HG03108 (cell line): Measurements from ENCODE around the gene IL1RL2.

ENCODE experiments used
- ATAC-seq: cut with Tn5 transposase; IDR thresholded peaks from one replicate; pipeline ENCODE4 v1.9.1; 2021; ENCODE audit warnings: moderate library complexity; ENCODE audit not compliant: unreplicated experiment

Gene IL1RL2

DNA sequence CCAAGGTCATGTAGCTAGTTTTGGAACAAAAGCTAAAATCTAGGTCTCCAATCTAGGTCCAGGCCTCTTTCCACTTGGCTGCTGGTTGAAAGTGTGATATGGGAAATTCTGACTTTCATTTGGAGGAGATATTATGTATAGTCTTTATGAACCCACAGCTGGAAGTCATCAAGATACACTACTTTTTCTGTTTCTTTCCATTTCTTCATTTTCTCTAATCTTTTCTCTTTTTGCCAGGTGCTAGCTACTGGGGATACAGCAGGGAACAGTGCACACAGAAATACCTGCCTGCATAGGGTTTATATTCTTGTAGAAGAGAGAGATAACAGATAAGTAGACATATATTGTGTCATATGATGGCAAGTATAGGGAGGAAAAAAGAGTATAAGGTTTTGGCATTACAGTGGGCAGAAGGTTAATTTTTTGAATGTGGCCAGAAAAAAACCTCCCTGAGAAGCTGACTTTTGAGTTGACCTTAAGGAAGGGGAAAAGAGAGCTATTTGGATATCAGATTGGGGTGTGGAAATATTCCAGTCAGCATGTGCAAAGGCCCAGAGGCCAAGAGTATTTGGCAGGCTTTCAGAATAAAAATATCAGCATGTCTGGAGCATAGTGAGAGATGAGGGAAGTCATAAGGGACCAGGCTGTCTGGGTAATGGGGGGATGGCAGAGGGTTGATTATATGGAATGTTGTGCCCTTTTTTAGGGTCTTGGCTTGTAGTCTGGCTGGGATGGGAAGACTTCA lies 28.6 kb upstream of the IL1RL2 start:
- ATAC-seq = no peak

DNA sequence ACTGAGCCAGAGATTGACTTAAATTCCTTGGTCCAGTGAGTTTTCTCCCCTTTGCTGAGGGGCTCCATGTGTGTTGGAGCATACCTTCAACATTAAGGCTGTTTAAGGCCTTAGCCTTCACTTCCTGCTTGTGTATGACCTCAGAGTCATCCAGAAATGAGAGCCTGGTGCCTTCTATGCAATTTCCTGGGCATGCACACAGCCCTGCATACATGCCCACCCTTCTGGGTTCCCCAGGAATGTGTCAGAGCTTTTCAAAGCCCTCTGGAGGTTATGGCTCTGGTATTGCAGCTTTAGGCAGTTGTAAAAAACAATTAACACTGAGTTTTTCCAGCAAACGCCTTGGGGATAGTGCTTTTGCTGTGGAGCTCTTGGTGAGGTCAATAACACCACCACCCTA lies 27.5 kb upstream of the IL1RL2 start:
- ATAC-seq = no peak

DNA sequence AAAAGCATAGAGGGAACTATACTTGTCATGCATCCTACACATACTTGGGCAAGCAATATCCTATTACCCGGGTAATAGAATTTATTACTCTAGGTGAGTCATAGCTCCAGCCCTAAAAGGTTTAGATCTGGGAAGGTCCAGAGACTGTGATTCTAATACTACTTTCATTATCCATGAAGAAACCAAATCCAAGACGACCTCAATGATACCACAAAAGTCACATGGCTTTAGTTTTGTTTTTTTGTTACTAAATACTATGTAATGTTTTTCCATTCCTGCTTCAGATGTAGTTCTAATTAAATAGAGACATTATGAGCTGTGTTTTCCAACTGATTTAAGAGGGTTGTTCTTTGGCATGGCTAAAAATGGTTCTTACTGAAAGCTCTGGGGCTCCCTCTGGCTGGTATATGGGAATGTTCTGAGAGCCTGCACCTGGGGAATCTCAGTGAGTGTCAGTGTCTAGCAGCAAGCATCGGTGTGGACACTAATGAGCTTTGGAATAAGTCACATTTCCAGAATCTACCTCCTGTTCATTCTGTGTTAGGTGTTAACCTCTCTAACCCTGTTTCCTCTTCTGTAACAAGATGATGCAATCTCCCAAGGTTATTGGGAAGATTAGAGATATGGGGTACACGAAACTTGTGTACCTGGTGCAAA lies 20.5 kb upstream of the IL1RL2 start:
- no peak for ATAC-seq

DNA sequence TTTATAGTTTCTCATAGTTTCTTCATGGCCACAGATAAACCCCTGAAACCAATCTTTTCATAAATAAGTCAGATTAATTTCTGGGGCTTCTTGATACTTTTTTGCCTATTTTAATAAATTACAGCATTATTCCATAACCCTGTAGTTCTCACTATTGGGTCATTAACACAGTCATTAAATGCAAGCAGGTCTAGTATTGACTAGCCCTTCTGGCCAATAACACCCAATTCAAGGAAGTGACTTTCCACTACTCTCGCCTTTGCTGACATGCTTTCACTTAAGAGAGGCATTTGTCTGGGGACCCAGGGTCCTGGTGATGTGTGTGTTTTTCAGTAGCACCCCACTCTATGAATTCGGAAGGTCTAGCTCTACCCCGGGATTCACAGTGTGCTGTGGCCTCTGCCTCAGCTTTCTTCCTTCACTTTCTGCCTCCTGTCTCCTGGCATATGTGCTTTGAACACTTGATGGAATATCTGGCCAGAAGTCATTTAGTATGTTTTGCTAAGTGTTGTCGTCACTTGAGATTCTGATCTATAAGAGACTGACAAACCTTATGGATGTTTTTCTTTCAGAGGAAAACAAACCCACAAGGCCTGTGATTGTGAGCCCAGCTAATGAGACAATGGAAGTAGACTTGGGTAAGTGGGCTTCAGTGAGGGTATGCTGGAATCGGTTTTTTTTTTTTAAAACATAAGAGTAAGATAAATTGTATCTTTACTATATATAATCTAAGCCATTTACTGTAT lies 18.6 kb upstream of the IL1RL2 start:
- no peak for ATAC-seq

DNA sequence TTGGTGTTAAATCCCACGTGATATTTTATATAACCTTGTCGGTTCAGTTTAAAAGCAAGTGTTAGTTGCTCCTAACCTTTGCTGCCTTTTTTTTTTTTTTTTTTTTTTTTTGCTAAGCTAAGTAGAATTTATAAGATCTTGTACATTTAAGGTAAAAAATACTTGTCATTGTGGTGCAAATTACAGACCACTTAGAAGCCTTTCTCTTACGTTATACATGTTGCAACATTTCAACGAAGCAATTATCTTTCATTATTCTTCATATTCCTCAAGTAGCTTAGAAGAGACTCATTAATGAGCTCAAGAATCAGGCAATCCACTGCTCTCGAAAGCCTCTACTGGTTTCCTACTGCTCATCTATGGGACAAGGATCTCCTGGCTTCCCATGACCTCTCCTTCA lies 14.9 kb upstream of the IL1RL2 start:
- ATAC-seq = no peak

DNA sequence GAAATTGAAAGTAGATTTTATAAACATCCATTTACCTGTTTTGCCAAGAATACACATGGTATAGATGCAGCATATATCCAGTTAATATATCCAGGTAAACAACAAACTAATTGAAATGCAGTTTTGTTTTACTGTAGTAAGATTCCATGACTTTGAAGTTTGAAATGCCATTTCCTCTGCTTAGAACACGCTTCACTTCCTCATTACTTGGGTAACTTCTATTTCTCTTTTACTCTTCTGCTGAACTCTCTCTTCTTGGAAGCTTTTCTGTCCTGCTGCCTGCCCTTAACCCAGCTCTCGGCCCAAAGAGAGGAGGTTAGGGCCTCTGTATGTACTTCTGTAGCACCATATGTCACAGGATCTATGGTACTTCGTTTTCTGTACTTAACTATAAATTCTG lies 14.1 kb upstream of the IL1RL2 start:
- ATAC-seq = no peak

DNA sequence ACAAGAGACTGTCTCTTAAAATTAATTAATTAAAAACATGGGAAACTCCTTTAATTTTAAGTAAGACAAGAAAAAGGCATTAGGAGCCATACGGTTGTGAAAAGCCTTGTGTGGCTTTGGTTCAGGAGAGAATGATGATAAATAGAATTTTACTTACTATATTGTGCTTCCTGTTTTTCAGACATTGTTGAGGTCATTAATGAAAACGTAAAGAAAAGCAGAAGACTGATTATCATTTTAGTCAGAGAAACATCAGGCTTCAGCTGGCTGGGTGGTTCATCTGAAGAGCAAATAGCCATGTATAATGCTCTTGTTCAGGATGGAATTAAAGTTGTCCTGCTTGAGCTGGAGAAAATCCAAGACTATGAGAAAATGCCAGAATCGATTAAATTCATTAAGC lies 10.7 kb upstream of the IL1RL2 start:
- no peak for ATAC-seq

DNA sequence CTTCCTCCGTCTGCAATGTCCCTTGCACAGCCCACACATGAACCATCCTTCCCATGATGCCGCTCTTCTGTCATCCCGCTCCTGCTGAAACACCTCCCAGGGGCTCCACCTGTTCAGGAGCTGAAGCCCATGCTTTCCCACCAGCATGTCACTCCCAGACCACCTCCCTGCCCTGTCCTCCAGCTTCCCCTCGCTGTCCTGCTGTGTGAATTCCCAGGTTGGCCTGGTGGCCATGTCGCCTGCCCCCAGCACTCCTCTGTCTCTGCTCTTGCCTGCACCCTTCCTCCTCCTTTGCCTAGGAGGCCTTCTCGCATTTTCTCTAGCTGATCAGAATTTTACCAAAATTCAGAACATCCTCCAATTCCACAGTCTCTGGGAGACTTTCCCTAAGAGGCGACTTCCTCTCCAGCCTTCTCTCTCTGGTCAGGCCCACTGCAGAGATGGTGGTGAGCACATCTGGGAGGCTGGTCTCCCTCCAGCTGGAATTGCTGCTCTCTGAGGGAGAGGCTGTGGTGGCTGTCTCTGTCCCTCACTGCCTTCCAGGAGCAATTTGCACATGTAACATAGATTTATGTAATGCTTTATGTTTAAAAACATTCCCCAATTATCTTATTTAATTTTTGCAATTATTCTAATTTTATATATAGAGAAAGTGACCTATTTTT lies 8.9 kb upstream of the IL1RL2 start:
- no peak for ATAC-seq

DNA sequence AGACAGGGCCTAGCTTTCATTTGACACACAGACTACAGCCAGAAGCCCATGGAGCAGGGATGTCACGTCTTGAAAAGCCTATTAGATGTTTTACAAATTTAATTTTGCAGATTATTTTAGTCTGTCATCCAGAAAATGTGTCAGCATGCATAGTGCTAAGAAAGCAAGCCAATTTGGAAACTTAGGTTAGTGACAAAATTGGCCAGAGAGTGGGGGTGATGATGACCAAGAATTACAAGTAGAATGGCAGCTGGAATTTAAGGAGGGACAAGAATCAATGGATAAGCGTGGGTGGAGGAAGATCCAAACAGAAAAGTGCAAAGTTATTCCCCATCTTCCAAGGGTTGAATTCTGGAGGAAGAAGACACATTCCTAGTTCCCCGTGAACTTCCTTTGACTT lies 7.8 kb upstream of the IL1RL2 start:
- ATAC-seq = no peak

DNA sequence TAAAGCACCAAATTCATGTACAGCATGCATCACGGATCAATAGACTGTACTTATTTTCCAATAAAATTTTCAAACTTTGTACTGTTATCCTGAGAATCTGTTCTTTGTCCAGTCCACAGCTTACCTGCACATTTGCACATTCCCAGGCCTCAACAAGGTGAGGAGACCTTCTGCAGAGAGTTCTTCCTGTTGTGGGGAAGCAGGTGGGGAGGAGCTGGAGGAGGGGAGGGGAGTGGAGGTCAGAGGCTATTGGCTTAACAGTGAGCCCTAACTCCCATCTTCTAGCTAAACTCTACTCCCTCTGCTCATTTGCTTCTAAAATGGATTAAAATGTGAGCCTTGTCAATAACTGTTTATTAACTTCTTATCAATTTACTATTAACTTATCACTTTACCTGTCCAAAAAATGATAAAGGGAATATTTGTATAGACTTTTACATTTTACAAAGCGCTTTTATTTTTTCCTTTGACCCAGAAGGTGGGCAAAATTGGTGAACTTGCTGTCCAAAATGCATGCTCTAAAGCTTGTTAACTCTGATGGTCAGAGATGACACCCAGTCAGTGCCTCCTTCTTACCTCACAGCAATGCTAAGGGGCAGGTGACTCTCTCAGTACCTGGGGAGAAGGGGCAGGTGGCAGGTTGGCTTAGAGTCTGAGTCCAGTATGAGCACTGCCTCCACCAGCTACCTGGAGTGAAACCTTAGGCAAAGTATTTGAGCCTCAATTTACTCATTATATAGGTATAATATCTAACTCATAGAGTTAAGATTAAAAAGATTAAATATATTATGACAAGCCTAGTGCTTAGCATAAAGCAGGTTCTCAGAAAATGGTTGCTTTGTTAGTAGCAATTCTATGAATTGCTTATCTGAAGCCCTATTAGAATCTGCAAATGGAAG lies 6.8 kb upstream of the IL1RL2 start:
- ATAC-seq = no peak

DNA sequence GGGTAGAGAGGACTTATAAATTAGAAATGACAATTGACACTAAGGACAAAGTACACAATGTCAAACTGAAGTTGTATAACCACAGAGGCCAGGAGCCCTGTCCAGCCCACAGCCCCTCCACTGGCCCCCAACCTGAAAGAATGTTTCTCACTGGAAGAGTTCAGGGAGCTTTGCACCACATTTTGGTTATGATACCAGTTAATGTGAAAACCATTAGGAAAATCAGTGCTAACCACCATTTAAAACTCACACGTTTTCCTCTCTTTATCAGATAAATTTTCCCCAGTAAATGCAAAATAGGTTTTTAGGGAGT lies 6.2 kb upstream of the IL1RL2 start:
- ATAC-seq = no peak

DNA sequence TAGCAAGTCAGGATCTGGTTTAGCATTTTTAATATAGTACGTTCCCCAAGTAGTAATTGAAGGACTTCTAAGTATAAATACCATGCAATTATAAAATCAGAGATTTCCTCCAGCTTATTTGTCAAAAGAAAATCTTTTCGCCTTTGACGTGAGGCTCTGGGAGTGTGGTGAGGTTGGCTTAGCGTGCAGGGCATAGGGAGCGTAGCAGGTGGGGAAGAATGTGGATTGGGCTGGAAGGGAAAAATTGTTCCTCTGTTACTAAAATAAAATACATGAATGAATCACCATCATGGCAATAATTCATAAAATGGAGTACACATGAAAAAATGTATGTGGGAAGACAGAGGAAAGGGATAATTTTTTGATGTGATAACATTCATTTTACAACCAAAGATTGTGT lies 5.4 kb upstream of the IL1RL2 start:
- ATAC-seq = no peak

DNA sequence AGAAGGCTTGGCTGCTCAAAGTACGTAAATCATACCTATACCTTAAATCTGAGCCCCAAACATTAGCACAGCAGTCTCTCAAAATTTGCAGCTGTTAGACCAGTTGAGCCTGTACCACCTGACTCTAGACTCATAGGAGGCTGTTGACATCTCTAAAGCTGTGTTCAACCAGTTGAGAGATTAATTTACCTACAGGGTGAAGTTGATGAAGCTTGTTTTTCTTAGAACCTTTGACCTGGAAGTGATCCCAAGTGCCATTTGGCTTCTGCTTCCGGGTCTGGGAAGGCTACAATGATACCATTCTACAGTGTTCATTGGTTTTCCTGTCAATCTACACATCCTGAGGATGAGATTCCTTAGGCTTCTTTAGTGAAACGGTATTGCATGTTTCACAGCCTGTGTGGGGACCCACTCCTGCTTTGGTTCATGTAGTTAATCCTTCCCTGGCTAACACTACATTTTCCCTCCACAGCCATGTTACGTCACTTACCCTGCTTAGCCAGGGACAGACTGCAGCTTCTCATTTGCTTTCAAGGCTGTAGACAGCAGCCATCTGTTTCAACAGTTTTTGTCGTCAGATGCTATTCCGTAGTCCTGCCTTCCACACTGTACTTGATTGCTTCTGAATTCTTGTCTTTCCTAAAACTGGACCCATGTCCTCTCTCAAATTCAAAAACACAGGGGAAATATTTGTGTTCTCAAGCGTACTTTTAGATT lies 4.7 kb upstream of the IL1RL2 start:
- ATAC-seq = no peak

DNA sequence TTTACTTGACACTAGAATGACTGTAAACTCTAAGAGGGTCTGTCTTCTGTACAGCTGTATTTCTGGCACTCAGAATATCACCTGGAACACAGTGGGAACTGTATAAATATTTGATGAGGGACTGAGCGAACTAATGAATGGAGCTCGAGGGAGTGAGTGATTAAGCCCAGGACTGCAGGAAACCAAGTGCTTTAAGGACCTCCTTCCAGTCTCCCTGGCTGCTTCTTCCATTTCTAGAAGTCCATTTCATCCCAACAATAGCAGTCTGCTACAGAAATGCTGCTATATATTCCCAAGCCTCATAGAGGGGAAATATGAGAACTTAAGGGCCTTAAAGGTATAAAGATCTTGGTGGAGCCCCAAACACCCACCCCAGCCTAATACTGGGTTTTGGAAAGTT lies 2.8 kb upstream of the IL1RL2 start:
- ATAC-seq = no peak

DNA sequence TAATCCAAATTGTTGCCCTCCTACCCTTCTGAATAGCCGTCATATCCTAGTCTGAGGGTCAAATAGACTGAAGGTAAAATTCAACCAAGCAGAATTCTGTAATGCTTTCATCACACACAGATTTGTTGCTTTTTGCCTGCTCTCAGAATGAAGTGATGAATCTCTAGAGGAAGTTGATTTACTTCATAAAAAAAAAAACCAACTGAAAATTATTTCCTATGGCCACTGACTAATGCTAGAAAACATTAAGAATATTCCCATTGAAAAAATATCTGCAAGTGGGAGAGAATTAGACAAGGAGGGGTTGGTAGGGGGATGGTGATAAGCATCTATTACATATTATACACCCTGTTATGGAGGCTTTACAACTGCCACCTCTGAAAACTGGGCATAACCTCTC lies 2.3 kb upstream of the IL1RL2 start:
- no peak for ATAC-seq

DNA sequence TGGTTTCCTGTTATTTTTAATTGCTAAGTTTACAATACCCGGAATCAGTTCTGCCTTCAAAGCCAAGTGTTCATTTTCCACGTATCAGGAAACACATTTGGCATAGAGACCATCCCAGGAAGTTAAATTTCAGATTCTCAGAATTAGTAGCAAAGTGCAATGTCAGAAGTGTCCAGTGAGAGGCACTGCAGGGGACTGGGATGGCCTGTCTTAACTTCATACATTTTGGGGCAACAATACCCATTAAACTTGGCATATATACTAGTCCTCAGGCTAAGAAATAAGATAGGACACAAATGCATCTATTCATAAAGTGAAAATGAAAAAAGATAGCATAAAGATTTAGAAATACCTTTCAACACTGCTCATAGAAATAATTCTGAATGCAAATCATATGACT lies 1.5 kb upstream of the IL1RL2 start:
- no peak for ATAC-seq

DNA sequence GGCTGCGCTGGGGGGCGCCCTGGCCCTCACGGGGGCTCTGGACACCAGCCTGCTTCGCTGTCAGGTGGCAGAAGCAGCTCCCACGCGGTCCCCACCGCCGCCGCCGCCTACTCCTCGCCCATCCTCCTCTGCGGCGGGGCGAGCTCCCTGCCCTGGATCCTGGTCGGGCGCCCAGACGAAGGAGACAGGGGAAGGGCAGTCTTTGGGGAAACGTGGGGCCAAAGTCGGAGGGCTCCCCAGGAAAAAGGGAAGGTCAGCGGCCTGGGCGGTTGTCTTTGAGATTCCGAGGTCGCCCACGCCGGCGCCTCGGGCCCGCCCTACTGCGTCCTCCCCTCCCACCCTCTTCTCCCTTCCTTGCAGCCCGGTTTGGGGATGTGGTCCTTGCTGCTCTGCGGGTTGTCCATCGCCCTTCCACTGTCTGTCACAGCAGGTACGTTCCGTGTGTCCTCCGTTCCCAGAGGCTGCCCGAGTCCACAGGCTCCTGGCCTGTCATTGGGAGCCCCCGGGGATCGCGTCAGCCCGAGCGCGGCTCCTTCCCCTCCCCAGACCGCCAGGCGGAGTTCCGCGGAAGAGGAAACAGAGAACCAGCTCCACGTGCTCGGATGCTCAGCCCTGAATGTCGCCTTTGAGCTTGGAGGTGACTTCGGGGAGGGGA lies 800 bp downstream of the IL1RL2 start:
- ATAC-seq = no peak

DNA sequence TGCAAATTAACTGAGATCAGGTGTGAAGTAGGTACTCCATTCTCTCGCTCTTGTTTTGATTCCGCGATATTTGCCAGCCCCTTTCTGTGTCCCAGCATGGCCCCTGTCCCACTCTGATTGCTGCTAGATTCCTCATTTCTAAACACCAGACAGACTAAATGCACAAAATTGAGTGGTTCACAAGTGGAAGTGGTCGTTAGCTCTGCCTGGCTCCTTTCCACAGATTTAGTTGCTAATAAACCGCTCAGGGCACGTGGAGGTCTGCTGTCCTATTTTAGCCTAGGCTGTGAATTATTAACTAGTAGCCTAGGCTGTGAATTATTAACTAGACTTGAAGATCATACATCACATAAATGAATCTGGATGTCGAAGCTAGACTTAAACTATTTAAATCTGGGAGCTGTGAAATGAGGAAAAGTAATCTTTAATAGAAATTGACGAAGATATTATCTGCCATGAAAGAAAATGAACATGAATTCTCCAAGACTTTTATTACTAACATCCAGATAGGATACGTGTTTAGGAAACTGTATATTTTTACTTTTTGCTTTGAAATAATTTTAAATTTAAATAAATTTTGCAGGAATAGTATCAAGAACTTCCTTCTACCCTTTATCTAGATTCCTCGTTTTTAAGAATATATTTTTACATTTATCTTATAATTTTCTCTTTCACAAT lies 3.7 kb downstream of the IL1RL2 start:
- no peak for ATAC-seq

DNA sequence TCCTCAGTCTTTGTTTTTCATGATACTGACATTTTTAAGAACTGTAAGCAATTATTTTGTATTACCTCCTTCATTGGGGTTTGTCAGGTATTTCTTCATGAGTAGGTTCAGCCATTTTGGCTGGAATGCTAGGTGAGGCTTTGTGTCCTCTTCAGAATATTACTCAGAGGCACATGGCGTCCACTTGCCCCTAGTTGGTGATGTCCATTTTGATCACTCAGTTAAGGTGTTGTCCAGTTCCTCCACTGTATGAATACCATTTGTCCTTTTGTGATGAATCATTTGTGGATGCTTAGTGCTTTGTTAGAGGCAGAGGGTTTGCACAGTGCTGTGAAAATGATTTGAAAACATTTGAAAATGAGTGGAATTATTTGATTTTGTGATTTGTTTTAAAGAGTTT lies 4.7 kb downstream of the IL1RL2 start:
- ATAC-seq = no peak
